HepG2 (cell line): ENCODE results near the gene MTHFD2. TPM values are rescaled to one million over a fixed set of nuclear protein-coding genes. Genes with fewer than 3 reads are reported as not detected.

Experiments
- BRCA1 ChIP-seq: sonication (generic); formaldehyde crosslinking; IDR thresholded peaks from 2 replicates; pipeline ENCODE4 v1.4.0; 2020; ENCODE audit warnings: missing genetic modification reagents
- CENPT ChIP-seq: sonication (generic); formaldehyde crosslinking; IDR thresholded peaks from 2 replicates; pipeline ENCODE4 v1.8.0; 2022; ENCODE audit warnings: low read depth, mild to moderate bottlenecking, moderate library complexity, missing genetic modification reagents
- HDAC2 ChIP-seq: sonication (generic); formaldehyde crosslinking; IDR thresholded peaks from 2 replicates; pipeline ENCODE4 v1.4.0; 2020; ENCODE audit warnings: missing genetic modification reagents
- MED8 ChIP-seq: sonication (generic); formaldehyde crosslinking; IDR thresholded peaks from 2 replicates; pipeline ENCODE4 v1.8.1; 2023; ENCODE audit warnings: mild to moderate bottlenecking, missing genetic modification reagents; ENCODE audit not compliant: insufficient replicate concordance
- SMAD9 ChIP-seq: sonication (generic); formaldehyde crosslinking; IDR thresholded peaks from 2 replicates; pipeline ENCODE4 v1.5.1; 2020; ENCODE audit warnings: mild to moderate bottlenecking, missing genetic modification reagents
- YEATS2 ChIP-seq: sonication (generic); formaldehyde crosslinking; IDR thresholded peaks from 2 replicates; pipeline ENCODE4 v1.4.0; 2020; ENCODE audit warnings: missing genetic modification reagents, borderline replicate concordance
- ZNF333 ChIP-seq: sonication (generic); formaldehyde crosslinking; IDR thresholded peaks from 2 replicates; pipeline ENCODE4 v1.4.0; 2020; ENCODE audit warnings: mild to moderate bottlenecking, missing genetic modification reagents, borderline replicate concordance
- ZNF335 ChIP-seq: sonication (generic); formaldehyde crosslinking; IDR thresholded peaks from 2 replicates; pipeline ENCODE4 v1.4.0; 2020; ENCODE audit warnings: missing genetic modification reagents
- ZNF724P ChIP-seq: sonication (generic); formaldehyde crosslinking; IDR thresholded peaks from 2 replicates; pipeline ENCODE4 v1.8.0; 2022; ENCODE audit warnings: missing genetic modification reagents, borderline replicate concordance
- polyA plus RNA-seq, 8 experiments: library from polyadenylated mRNA; depleted of rRNA in 3 of 8; stranded (reverse) in 7 of 8; unstranded in 1 of 8; fragments of >200 nt; fragmentation: Illumina TruSeq in 4 of 8; extraction: Trizol in 4 of 8; gene quantifications; 2 replicates each; pipeline versions ENCODE4 v1.2.1 to v1.2.3, GENCODE V29; 2011 to 2016; ENCODE audit warnings: low read depth in 4 of 8, missing spikeins in 1 of 8, mixed read lengths in 1 of 8; ENCODE audit not compliant: insufficient read depth in 1 of 8
- total RNA-seq, 5 experiments: library from RNA; depleted of rRNA; stranded (reverse); fragments of >200 nt; fragmentation: Illumina TruSeq; extraction: Trizol; gene quantifications; 2 replicates each; pipeline ENCODE4 v1.2.3, GENCODE V29; 2016; ENCODE audit warnings: low read depth in 1 of 5
- TF ChIP-seq, protein P1 (sequence below): sonication (generic); formaldehyde crosslinking; IDR thresholded peaks from 2 replicates; pipeline ENCODE4 v1.4.0; 2020; ENCODE audit warnings: missing genetic modification reagents, borderline replicate concordance
- TF ChIP-seq, protein P2 (sequence below): sonication (generic); formaldehyde crosslinking; IDR thresholded peaks from 2 replicates; pipeline ENCODE4 v1.5.0; 2020; ENCODE audit warnings: missing genetic modification reagents, mild to moderate bottlenecking, borderline replicate concordance
- TF ChIP-seq, protein P3 (sequence below): sonication (generic); formaldehyde crosslinking; conservative IDR thresholded peaks from 2 replicates; pipeline ENCODE4 v1.8.0; 2022; ENCODE audit warnings: missing genetic modification reagents
- TF ChIP-seq, protein P4 (sequence below): sonication (generic); formaldehyde crosslinking; conservative IDR thresholded peaks from 2 replicates; pipeline ENCODE4 v1.8.0; 2022; ENCODE audit warnings: low read depth, missing genetic modification reagents
- TF ChIP-seq, protein P5 (sequence below): IDR thresholded peaks from 2 replicates; pipeline ENCODE4 v1.6.1; 2016; ENCODE audit warnings: control low read depth
- TF ChIP-seq, protein P6 (sequence below): sonication (generic); formaldehyde crosslinking; IDR thresholded peaks from 2 replicates; pipeline ENCODE4 v1.5.0; 2020; ENCODE audit warnings: mild to moderate bottlenecking, missing genetic modification reagents

MTHFD2 gene
- total and polyA plus RNA-seq, 2 of the 13 experiments (the other 11 are each of a cell fraction or from before 2014, with no cell fraction given): 188 to 269 TPM

DNA sequence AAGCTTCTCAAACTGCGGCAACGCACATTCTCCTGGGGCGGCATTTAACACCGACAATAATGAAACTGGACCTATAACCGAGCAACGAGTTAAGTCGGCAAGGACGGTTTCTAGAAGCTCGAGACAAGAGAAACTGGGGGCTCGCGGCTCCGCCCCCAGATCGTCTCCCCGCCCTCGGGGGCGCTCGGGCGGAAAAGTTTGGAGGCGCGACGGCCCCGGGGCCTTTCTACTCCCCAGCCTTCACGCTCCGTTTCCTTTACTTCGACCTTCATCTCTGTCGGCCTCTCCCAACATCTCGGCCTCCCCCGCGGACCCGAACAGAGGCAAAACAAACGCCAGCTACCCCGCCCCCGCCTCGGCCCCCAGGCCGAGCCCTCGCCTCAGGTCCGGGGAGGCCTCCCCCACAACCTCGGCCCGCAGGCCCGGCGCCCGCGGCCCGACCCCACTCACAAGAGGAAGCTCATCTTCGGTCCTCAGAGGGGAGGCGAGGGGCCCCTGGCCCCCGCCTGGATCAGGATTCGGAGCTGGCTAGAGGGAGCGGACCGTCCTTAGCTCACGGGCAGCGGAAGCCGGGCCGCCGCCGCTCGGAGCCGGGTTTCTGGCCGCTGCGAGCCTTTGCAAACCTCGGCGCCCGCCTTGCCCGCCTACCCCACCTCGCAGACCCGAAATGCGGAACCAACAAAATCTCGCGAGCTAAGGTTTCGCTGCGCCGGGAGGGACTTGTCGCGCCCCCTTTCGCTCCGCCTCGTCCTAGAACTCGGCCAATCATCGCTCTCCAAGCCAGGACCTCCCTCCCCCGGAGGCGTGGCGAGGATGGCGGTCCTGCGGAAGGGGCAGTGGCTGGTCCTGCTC, 20.0 kb upstream of the MTHFD2 start, which contains the start of gene MOB1A (continued):
- TF ChIP-seq ZNF335 (0 out of 2 replicates have a peak, but pooled peaks have one; percentile 26), ZNF724P (no peak; the same call in 1 of the 2 replicates), MED8 (no peak), CENPT (CRISPR knock-in tag) (no peak), YEATS2 (CRISPR knock-in tag) (peak; percentile 83), ZNF333 (CRISPR knock-in tag) (no peak), HDAC2 (CRISPR knock-in tag) (peak; percentile 8; the same call in 1 of the 2 replicates), BRCA1 (CRISPR knock-in tag) (no peak), SMAD9 (CRISPR knock-in tag) (0 out of 2 replicates have a peak, but pooled peaks have one; percentile 33)
- TF ChIP-seq, protein P1, sequence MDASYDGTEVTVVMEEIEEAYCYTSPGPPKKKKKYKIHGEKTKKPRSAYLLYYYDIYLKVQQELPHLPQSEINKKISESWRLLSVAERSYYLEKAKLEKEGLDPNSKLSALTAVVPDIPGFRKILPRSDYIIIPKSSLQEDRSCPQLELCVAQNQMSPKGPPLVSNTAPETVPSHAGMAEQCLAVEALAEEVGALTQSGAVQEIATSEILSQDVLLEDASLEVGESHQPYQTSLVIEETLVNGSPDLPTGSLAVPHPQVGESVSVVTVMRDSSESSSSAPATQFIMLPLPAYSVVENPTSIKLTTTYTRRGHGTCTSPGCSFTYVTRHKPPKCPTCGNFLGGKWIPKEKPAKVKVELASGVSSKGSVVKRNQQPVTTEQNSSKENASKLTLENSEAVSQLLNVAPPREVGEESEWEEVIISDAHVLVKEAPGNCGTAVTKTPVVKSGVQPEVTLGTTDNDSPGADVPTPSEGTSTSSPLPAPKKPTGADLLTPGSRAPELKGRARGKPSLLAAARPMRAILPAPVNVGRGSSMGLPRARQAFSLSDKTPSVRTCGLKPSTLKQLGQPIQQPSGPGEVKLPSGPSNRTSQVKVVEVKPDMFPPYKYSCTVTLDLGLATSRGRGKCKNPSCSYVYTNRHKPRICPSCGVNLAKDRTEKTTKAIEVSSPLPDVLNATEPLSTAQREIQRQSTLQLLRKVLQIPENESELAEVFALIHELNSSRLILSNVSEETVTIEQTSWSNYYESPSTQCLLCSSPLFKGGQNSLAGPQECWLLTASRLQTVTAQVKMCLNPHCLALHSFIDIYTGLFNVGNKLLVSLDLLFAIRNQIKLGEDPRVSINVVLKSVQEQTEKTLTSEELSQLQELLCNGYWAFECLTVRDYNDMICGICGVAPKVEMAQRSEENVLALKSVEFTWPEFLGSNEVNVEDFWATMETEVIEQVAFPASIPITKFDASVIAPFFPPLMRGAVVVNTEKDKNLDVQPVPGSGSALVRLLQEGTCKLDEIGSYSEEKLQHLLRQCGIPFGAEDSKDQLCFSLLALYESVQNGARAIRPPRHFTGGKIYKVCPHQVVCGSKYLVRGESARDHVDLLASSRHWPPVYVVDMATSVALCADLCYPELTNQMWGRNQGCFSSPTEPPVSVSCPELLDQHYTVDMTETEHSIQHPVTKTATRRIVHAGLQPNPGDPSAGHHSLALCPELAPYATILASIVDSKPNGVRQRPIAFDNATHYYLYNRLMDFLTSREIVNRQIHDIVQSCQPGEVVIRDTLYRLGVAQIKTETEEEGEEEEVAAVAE (CRISPR knock-in tag): no peak; the same call in 1 of the 2 replicates
- TF ChIP-seq, protein P2, sequence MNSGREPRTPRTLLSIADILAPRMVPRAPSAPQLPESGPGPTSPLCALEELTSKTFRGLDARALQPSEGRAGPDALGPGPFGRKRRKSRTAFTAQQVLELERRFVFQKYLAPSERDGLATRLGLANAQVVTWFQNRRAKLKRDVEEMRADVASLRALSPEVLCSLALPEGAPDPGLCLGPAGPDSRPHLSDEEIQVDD (CRISPR knock-in tag): no peak
- TF ChIP-seq, protein P3, sequence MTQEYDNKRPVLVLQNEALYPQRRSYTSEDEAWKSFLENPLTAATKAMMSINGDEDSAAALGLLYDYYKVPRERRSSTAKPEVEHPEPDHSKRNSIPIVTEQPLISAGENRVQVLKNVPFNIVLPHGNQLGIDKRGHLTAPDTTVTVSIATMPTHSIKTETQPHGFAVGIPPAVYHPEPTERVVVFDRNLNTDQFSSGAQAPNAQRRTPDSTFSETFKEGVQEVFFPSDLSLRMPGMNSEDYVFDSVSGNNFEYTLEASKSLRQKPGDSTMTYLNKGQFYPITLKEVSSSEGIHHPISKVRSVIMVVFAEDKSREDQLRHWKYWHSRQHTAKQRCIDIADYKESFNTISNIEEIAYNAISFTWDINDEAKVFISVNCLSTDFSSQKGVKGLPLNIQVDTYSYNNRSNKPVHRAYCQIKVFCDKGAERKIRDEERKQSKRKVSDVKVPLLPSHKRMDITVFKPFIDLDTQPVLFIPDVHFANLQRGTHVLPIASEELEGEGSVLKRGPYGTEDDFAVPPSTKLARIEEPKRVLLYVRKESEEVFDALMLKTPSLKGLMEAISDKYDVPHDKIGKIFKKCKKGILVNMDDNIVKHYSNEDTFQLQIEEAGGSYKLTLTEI: no peak
- TF ChIP-seq, protein P4, sequence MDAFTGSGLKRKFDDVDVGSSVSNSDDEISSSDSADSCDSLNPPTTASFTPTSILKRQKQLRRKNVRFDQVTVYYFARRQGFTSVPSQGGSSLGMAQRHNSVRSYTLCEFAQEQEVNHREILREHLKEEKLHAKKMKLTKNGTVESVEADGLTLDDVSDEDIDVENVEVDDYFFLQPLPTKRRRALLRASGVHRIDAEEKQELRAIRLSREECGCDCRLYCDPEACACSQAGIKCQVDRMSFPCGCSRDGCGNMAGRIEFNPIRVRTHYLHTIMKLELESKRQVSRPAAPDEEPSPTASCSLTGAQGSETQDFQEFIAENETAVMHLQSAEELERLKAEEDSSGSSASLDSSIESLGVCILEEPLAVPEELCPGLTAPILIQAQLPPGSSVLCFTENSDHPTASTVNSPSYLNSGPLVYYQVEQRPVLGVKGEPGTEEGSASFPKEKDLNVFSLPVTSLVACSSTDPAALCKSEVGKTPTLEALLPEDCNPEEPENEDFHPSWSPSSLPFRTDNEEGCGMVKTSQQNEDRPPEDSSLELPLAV (CRISPR knock-in tag): no peak
- TF ChIP-seq, protein P5, sequence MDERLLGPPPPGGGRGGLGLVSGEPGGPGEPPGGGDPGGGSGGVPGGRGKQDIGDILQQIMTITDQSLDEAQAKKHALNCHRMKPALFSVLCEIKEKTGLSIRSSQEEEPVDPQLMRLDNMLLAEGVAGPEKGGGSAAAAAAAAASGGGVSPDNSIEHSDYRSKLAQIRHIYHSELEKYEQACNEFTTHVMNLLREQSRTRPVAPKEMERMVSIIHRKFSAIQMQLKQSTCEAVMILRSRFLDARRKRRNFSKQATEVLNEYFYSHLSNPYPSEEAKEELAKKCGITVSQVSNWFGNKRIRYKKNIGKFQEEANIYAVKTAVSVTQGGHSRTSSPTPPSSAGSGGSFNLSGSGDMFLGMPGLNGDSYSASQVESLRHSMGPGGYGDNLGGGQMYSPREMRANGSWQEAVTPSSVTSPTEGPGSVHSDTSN (CRISPR knock-in tag): no peak
- TF ChIP-seq, protein P6, sequence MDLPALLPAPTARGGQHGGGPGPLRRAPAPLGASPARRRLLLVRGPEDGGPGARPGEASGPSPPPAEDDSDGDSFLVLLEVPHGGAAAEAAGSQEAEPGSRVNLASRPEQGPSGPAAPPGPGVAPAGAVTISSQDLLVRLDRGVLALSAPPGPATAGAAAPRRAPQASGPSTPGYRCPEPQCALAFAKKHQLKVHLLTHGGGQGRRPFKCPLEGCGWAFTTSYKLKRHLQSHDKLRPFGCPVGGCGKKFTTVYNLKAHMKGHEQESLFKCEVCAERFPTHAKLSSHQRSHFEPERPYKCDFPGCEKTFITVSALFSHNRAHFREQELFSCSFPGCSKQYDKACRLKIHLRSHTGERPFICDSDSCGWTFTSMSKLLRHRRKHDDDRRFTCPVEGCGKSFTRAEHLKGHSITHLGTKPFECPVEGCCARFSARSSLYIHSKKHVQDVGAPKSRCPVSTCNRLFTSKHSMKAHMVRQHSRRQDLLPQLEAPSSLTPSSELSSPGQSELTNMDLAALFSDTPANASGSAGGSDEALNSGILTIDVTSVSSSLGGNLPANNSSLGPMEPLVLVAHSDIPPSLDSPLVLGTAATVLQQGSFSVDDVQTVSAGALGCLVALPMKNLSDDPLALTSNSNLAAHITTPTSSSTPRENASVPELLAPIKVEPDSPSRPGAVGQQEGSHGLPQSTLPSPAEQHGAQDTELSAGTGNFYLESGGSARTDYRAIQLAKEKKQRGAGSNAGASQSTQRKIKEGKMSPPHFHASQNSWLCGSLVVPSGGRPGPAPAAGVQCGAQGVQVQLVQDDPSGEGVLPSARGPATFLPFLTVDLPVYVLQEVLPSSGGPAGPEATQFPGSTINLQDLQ (CRISPR knock-in tag): peak; percentile 75; the same call in 1 of the 2 replicates
